ENCODE results near the gene SRGAP1.

The SRGAP1 gene

DNA sequence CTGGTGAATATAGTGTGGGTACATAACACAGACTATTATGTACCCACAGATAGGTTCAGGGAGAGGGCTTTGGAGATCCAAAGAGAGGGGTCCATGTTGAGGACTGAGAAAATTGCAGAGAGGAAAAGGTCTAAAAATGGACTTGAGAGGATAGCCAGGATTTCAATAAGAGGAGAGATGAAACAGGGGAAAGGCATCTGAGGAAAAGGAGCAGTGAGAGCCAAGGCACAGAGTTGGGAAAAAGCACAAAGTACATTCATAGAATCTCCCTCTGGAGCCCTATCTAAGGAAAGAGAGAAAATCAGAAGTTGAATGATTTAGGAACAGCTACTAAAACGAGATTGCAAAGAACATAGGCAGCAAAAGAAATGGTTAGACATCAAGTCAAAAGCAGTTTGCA lies 182.8 kb downstream of the SRGAP1 start:
- no peak overlapping the region for H3K27ac ChIP-seq (replicated peaks)
- no peak overlapping the region for H3K4me3 ChIP-seq (replicated peaks; ENCODE audit: insufficient read depth, low read length)
- no peak for TF ChIP-seq POLR2AphosphoS5 (IDR thresholded peaks at IDR 0.05; ENCODE audit: low read depth)
- no peak for TF ChIP-seq GABPA (IDR thresholded peaks at IDR 0.05; ENCODE audit: low read depth)
- no peak for TF ChIP-seq REST (IDR thresholded peaks at IDR 0.05; ENCODE audit: insufficient replicate concordance, low read depth)
- TF ChIP-seq, protein P1, sequence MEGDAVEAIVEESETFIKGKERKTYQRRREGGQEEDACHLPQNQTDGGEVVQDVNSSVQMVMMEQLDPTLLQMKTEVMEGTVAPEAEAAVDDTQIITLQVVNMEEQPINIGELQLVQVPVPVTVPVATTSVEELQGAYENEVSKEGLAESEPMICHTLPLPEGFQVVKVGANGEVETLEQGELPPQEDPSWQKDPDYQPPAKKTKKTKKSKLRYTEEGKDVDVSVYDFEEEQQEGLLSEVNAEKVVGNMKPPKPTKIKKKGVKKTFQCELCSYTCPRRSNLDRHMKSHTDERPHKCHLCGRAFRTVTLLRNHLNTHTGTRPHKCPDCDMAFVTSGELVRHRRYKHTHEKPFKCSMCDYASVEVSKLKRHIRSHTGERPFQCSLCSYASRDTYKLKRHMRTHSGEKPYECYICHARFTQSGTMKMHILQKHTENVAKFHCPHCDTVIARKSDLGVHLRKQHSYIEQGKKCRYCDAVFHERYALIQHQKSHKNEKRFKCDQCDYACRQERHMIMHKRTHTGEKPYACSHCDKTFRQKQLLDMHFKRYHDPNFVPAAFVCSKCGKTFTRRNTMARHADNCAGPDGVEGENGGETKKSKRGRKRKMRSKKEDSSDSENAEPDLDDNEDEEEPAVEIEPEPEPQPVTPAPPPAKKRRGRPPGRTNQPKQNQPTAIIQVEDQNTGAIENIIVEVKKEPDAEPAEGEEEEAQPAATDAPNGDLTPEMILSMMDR (IDR thresholded peaks at IDR 0.05; ENCODE audit: insufficient read depth, low read length): no peak
- TF ChIP-seq SPI1 (IDR thresholded peaks at IDR 0.05; ENCODE audit: borderline replicate concordance, low read depth): no peak
- no peaks in the 10 kb centered on the region for H3K27me3 ChIP-seq (ENCODE audit: insufficient read depth, poor library complexity, severe bottlenecking)
- no peak for DNase-seq (ENCODE audit: low read depth in 1 of 2, low spot score in 1 of 2)

DNA sequence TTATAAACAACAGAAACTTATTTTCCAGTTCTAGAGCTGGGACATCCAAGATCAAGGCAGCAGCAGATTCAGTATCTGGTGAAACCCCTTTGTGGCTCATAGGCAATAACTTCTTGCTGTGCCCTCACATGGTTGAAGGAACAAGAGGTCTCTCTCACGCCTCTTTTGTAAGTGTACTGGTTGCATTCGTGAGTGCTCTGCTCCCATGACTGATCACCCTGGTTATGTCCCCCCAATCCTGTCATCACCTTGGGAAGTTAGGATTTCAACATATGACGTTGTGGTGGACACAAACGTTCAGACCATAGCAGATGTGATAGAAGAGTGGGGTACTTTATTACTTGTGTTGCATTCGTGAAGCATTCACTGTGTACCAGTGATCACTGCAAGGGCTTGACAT lies 184.0 kb downstream of the SRGAP1 start:
- TF ChIP-seq, protein P1 (IDR thresholded peaks at IDR 0.05; ENCODE audit: insufficient read depth, low read length): no peak
- TF ChIP-seq GABPA (IDR thresholded peaks at IDR 0.05; ENCODE audit: low read depth): no peak
- TF ChIP-seq SPI1 (IDR thresholded peaks at IDR 0.05; ENCODE audit: borderline replicate concordance, low read depth): no peak
- no peak for DNase-seq (ENCODE audit: low read depth in 1 of 2, low spot score in 1 of 2)
- Histone ChIP-seq H3K4me3 (replicated peaks; ENCODE audit: insufficient read depth, low read length) (no peak overlapping the region), H3K27ac (replicated peaks) (no peak overlapping the region), H3K27me3 (ENCODE audit: insufficient read depth, poor library complexity, severe bottlenecking) (no peaks in the 10 kb centered on the region)

- H3K27ac ChIP-seq (replicated peaks): no peak overlapping the region
- DNase-seq (ENCODE audit: low read depth in 1 of 2, low spot score in 1 of 2): no peak
These were observed 184.7 kb downstream of the SRGAP1 start for GRCh38 chr12:64029013-64029857.

More at GRCh38 chr12:64029013-64029857, 184.7 kb downstream of the SRGAP1 start:
- no peaks in the 10 kb centered on the region for H3K27me3 ChIP-seq (ENCODE audit: insufficient read depth, poor library complexity, severe bottlenecking)
- H3K4me3 ChIP-seq (replicated peaks; ENCODE audit: insufficient read depth, low read length): no peak overlapping the region
- TF ChIP-seq SPI1 (IDR thresholded peaks at IDR 0.05; ENCODE audit: borderline replicate concordance, low read depth): no peak
- TF ChIP-seq POLR2AphosphoS5 (IDR thresholded peaks at IDR 0.05; ENCODE audit: low read depth): no peak
- no peak for TF ChIP-seq REST (IDR thresholded peaks at IDR 0.05; ENCODE audit: insufficient replicate concordance, low read depth)
- TF ChIP-seq, protein P1 (IDR thresholded peaks at IDR 0.05; ENCODE audit: insufficient read depth, low read length): no peak
- TF ChIP-seq GABPA (IDR thresholded peaks at IDR 0.05; ENCODE audit: low read depth): no peak

Measured in HL-60 (cell line).